ENCODE data around the gene PHLDB3. TPM values are rescaled to one million over a fixed set of nuclear protein-coding genes. Genes with fewer than 3 reads are reported as not detected.

Gene PHLDB3
- total and polyA plus RNA-seq, 2 of the 4 experiments (the other 2 are of a cell fraction): 2.9 to 10.6 TPM

DNA sequence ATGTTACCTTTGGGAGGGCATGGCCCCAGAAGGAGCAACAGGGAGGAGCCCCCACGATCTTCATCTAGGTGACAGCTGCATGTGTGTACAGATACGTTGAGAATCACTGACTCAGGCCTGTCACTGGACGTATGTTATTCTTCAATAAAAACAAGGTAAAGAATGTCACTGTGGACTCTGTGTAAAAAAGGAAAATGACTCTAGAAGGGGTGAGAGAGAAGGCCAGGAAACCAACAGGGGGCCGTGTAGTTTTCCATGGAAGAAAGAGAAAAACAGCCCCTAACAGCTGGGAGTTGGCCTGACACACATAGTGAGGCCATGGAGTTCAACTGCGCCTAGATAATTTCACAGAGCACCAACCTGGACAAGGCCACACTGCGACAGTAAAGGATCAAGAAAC is 37.3 kb downstream of the PHLDB3 start:
- no peaks in the 10 kb centered on the region for H3K79me1 ChIP-seq (ENCODE audit: low read depth in 1 of 2, low read length in 2 of 2)
- POLR2A ChIA-PET (ENCODE audit: unreplicated experiment): no interaction called here
- H3K4me1 ChIP-seq (ENCODE audit: control insufficient read depth, insufficient read depth, low read length): peaks cover 18% of the 10 kb centered on the region
- BruUV-seq (replicated peaks): no TSS peak
- H4K20me1 ChIP-seq (ENCODE audit: insufficient read depth, low read length): no peaks in the 10 kb centered on the region
- H2AFZ ChIP-seq (replicated peaks; ENCODE audit: low read length, poor library complexity): no peak overlapping the region
- no peak overlapping the region for H3K4me3 ChIP-seq (ENCODE audit: insufficient read depth, low read depth, low read length)
- in situ Hi-C loops (cut with MboI; ENCODE audit: low sequenced_read_pairs): no loop called here
- 100% methylated on average over 1 of the region's 6 CpGs; no CpG with 5 or more reads in 1 of the 2 experiments for WGBS, 2 experiments (ENCODE audit: extremely low coverage in 2 of 2, insufficient read length in 1 of 2)
- H2BK15ac ChIP-seq (ENCODE audit: low read depth, low read length): peak overlapping the region; percentile 42; the same call in 1 of the 3 replicates
- H3K23ac ChIP-seq (ENCODE audit: low read depth, low read length): peak overlapping the region; percentile 39
- H3K9ac ChIP-seq (ENCODE audit: low read depth, low read length): no peak overlapping the region
- H2BK20ac ChIP-seq (ENCODE audit: low read depth, low read length): peak overlapping the region; percentile 30
- dilution Hi-C loops (cut with HindIII; ENCODE audit: low sequenced_read_pairs, unreplicated experiment): no loop called here
- peak overlapping the region; percentile 54; the same call in 1 of the 2 replicates for H4K5ac ChIP-seq (ENCODE audit: low read depth, low read length)
- peak overlapping the region; percentile 24; the same call in 1 of the 2 replicates for H3K18ac ChIP-seq (ENCODE audit: low read depth, low read length)
- H3K4ac ChIP-seq (ENCODE audit: low read depth, low read length): peak overlapping the region; percentile 74
- H3K56ac ChIP-seq (ENCODE audit: extremely low read depth, insufficient read depth, low read length): no peak overlapping the region
- H3K9me1 ChIP-seq (ENCODE audit: insufficient read depth, low read length): peaks cover 12% of the 10 kb centered on the region
- TF ChIP-seq, protein P1, sequence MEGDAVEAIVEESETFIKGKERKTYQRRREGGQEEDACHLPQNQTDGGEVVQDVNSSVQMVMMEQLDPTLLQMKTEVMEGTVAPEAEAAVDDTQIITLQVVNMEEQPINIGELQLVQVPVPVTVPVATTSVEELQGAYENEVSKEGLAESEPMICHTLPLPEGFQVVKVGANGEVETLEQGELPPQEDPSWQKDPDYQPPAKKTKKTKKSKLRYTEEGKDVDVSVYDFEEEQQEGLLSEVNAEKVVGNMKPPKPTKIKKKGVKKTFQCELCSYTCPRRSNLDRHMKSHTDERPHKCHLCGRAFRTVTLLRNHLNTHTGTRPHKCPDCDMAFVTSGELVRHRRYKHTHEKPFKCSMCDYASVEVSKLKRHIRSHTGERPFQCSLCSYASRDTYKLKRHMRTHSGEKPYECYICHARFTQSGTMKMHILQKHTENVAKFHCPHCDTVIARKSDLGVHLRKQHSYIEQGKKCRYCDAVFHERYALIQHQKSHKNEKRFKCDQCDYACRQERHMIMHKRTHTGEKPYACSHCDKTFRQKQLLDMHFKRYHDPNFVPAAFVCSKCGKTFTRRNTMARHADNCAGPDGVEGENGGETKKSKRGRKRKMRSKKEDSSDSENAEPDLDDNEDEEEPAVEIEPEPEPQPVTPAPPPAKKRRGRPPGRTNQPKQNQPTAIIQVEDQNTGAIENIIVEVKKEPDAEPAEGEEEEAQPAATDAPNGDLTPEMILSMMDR (conservative IDR thresholded peaks at IDR 0.05; ENCODE audit: low read depth, low read length): no peak
- TF ChIP-seq, protein P2, sequence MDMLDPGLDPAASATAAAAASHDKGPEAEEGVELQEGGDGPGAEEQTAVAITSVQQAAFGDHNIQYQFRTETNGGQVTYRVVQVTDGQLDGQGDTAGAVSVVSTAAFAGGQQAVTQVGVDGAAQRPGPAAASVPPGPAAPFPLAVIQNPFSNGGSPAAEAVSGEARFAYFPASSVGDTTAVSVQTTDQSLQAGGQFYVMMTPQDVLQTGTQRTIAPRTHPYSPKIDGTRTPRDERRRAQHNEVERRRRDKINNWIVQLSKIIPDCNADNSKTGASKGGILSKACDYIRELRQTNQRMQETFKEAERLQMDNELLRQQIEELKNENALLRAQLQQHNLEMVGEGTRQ (IDR thresholded peaks at IDR 0.05; ENCODE audit: low read depth, low read length): no peak
- no peak for TF ChIP-seq SMC3 (IDR thresholded peaks at IDR 0.05; ENCODE audit: low read depth, low read length)
- TF ChIP-seq FOS (IDR thresholded peaks at IDR 0.05; ENCODE audit: low read depth, low read length): no peak
- TF ChIP-seq MAZ (IDR thresholded peaks at IDR 0.05; ENCODE audit: borderline replicate concordance, low read depth, low read length): no peak
- no peak for TF ChIP-seq MXI1 (IDR thresholded peaks at IDR 0.05; ENCODE audit: borderline replicate concordance, low read depth, low read length)
- no peak for TF ChIP-seq BHLHE40 (IDR thresholded peaks at IDR 0.05; ENCODE audit: low read depth, low read length)
- no peak for TF ChIP-seq CEBPB (IDR thresholded peaks at IDR 0.05; ENCODE audit: low read depth, low read length)
- no peak for TF ChIP-seq MAFK (IDR thresholded peaks at IDR 0.05; ENCODE audit: low read depth, low read length)
- TF ChIP-seq RCOR1 (IDR thresholded peaks at IDR 0.05; ENCODE audit: insufficient replicate concordance, low read length): no peak
- no peak for TF ChIP-seq RFX5 (IDR thresholded peaks at IDR 0.05; ENCODE audit: low read depth, low read length)
- TF ChIP-seq NFE2L2 (IDR thresholded peaks at IDR 0.05; ENCODE audit: low read depth, low read length): no peak
- TF ChIP-seq, protein P3, sequence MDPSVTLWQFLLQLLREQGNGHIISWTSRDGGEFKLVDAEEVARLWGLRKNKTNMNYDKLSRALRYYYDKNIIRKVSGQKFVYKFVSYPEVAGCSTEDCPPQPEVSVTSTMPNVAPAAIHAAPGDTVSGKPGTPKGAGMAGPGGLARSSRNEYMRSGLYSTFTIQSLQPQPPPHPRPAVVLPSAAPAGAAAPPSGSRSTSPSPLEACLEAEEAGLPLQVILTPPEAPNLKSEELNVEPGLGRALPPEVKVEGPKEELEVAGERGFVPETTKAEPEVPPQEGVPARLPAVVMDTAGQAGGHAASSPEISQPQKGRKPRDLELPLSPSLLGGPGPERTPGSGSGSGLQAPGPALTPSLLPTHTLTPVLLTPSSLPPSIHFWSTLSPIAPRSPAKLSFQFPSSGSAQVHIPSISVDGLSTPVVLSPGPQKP (IDR thresholded peaks at IDR 0.05; ENCODE audit: borderline replicate concordance, low read depth, low read length): no peak
- no peak for TF ChIP-seq RAD21 (IDR thresholded peaks at IDR 0.05; ENCODE audit: low read length)
- TF ChIP-seq CHD1 (IDR thresholded peaks at IDR 0.05; ENCODE audit: low read depth, low read length): no peak
- TF ChIP-seq POLR2A (IDR thresholded peaks at IDR 0.05; ENCODE audit: low read depth, low read length): no peak
- H3K27ac ChIP-seq (ENCODE audit: insufficient read depth, low read length): peak overlapping the region; percentile 14
- peak overlapping the region; percentile 14; the same call in 1 of the 2 replicates for H3K4me2 ChIP-seq (ENCODE audit: low read depth, low read length)
- H3K9me3 ChIP-seq (ENCODE audit: control insufficient read depth, insufficient read depth, low read length): no peaks in the 10 kb centered on the region
- no peak for ATAC-seq (ENCODE audit: low read depth)
- H2BK5ac ChIP-seq (ENCODE audit: low read depth, low read length, poor library complexity, severe bottlenecking): peak overlapping the region; percentile 48
- H2BK120ac ChIP-seq (ENCODE audit: low read depth, low read length): peak overlapping the region; percentile 56
- peak overlapping the region; percentile 64 for H4K91ac ChIP-seq (ENCODE audit: insufficient read depth, low read depth, low read length)
- no peaks in the 10 kb centered on the region for H3K36me3 ChIP-seq (ENCODE audit: control insufficient read depth, insufficient read depth, low read length)
- CTCF ChIA-PET: no interaction called here
- DNase-seq: no peak
- H2AK5ac ChIP-seq (ENCODE audit: low read depth, low read length): peak overlapping the region; percentile 89
- intact Hi-C loops (cut with micrococcal nuclease): no loop called here
- H4K8ac ChIP-seq (ENCODE audit: low read depth in 2 of 2, low read length in 2 of 2): peak overlapping the region; percentile 16 to 69; a peak in 1 of 4 replicates
- H2AK9ac ChIP-seq (replicated peaks; ENCODE audit: low read depth, low read length, poor library complexity): no peak overlapping the region
- peak overlapping the region; percentile 53 for H3K14ac ChIP-seq (replicated peaks; ENCODE audit: low read depth, low read length)
- no peaks in the 10 kb centered on the region for H3K27me3 ChIP-seq (ENCODE audit: control insufficient read depth, insufficient read depth, low read length)
